WERI-Rb-1 (cell line): ENCODE results near the gene FHOD3.

Experiments
- DNase-seq: peaks from one replicate; pipeline ENCODE4 v3.0.0-alpha.2; 2020
- H3K27ac ChIP-seq: fragments of 250-450 bp; sonication (Bioruptor Pico); 2 replicates; pipeline ENCODE4 v1.5.1; 2020; ENCODE audit warnings: mild to moderate bottlenecking, moderate library complexity
- H3K27me3 ChIP-seq: fragments of 250-450 bp; sonication (Bioruptor Pico); 2 replicates; pipeline ENCODE4 v1.5.1; 2021; ENCODE audit warnings: mild to moderate bottlenecking, low read depth, moderate library complexity; ENCODE audit not compliant: insufficient read depth, severe bottlenecking
- H3K36me3 ChIP-seq: fragments of 250-450 bp; sonication (Bioruptor Pico); 2 replicates; pipeline ENCODE4 v1.5.1; 2020; ENCODE audit warnings: mild to moderate bottlenecking, moderate library complexity
- H3K4me3 ChIP-seq: 2 replicates; pipeline ENCODE4 v1.5.1; 2011; ENCODE audit warnings: low read depth, mild to moderate bottlenecking, control low read depth, low read length
- H3K9me3 ChIP-seq: fragments of 250-450 bp; sonication (Bioruptor Pico); 2 replicates; pipeline ENCODE4 v1.5.1; 2021; ENCODE audit warnings: mild to moderate bottlenecking, moderate library complexity; ENCODE audit not compliant: severe bottlenecking
- CTCF ChIP-seq: IDR thresholded peaks from 2 replicates; pipeline ENCODE4 v1.5.1; 2011; ENCODE audit warnings: low read depth, mild to moderate bottlenecking, control low read depth, inconsistent platforms, low read length

FHOD3 gene

GRCh38 chr18:36772241-36772723, 474.8 kb downstream of the FHOD3 start:
- H3K4me3 ChIP-seq: no peak overlapping the region
- H3K36me3 ChIP-seq: no peaks in the 10 kb centered on the region
- no peak overlapping the region for H3K27ac ChIP-seq
- no peaks in the 10 kb centered on the region for H3K27me3 ChIP-seq
- no peaks in the 10 kb centered on the region for H3K9me3 ChIP-seq
- DNase-seq: no peak
- TF ChIP-seq CTCF: no peak

GRCh38 chr18:36775396-36775795, 477.9 kb downstream of the FHOD3 start:
- Histone ChIP-seq H3K27me3 (no peaks in the 10 kb centered on the region), H3K9me3 (no peaks in the 10 kb centered on the region), H3K4me3 (no peak overlapping the region), H3K27ac (no peak overlapping the region), H3K36me3 (peaks cover 5% of the 10 kb centered on the region; the same call in 1 of the 2 replicates)
- no peak for TF ChIP-seq CTCF
- no peak for DNase-seq

GRCh38 chr18:36776650-36777049, 479.1 kb downstream of the FHOD3 start:
- DNase-seq: no peak
- H3K36me3 ChIP-seq: peaks cover 5% of the 10 kb centered on the region; the same call in 1 of the 2 replicates
- H3K27me3 ChIP-seq: no peaks in the 10 kb centered on the region
- no peak overlapping the region for H3K4me3 ChIP-seq
- H3K9me3 ChIP-seq: no peaks in the 10 kb centered on the region
- TF ChIP-seq CTCF: no peak
- H3K27ac ChIP-seq: no peak overlapping the region

GRCh38 chr18:36777566-36777965, 480.1 kb downstream of the FHOD3 start:
- H3K27me3 ChIP-seq: no peaks in the 10 kb centered on the region
- H3K4me3 ChIP-seq: no peak overlapping the region
- H3K36me3 ChIP-seq: peaks cover 5% of the 10 kb centered on the region; the same call in 1 of the 2 replicates
- H3K27ac ChIP-seq: no peak overlapping the region
- no peak for DNase-seq
- H3K9me3 ChIP-seq: no peaks in the 10 kb centered on the region
- TF ChIP-seq CTCF: no peak

GRCh38 chr18:36780748-36781147, 483.2 kb downstream of the FHOD3 start:
- Histone ChIP-seq H3K27ac (no peak overlapping the region), H3K36me3 (peaks cover 5% of the 10 kb centered on the region; the same call in 1 of the 2 replicates), H3K27me3 (no peaks in the 10 kb centered on the region), H3K4me3 (no peak overlapping the region), H3K9me3 (no peaks in the 10 kb centered on the region)
- no peak for TF ChIP-seq CTCF
- DNase-seq: no peak

GRCh38 chr18:36782710-36783109, 485.2 kb downstream of the FHOD3 start:
- Histone ChIP-seq H3K36me3 (peaks cover 5% of the 10 kb centered on the region; the same call in 1 of the 2 replicates), H3K4me3 (no peak overlapping the region), H3K9me3 (no peaks in the 10 kb centered on the region), H3K27me3 (no peaks in the 10 kb centered on the region), H3K27ac (no peak overlapping the region)
- TF ChIP-seq CTCF: no peak
- DNase-seq: no peak
